AG09309 (cell line): Measurements from ENCODE around the gene ADIPOR1.
A peak's percentile ranks its signal among the peaks of the same experiment; 100 is the strongest.
"Not testable (repeated sequence)": the region's sequence is repeated elsewhere in the genome, so short reads cannot be mapped to it uniquely, and the experiment has no call there.

Experiments
- DNase-seq: peaks from one replicate; pipeline ENCODE4 v3.0.0-alpha.2; 2010; ENCODE audit warnings: low read depth
- H3K4me3 ChIP-seq: 2 replicates; pipeline ENCODE4 v1.5.1; 2011; ENCODE audit warnings: mild to moderate bottlenecking, low read depth, low read length, moderate library complexity; ENCODE audit not compliant: control insufficient read depth
- CTCF ChIP-seq: IDR thresholded peaks from 2 replicates; pipeline ENCODE4 v1.5.1; 2011; ENCODE audit warnings: mild to moderate bottlenecking, low read depth, low read length, inconsistent platforms; ENCODE audit not compliant: insufficient read depth, control insufficient read depth; ENCODE audit errors: missing control alignments

ADIPOR1 gene

GRCh38 chr1:202957733-202958543 lies at the start of gene ADIPOR1:
TSS of gene ADIPOR1 (minus strand) at chr1:202958312. CDS start at chr1:202951070, 7,242 bp downstream.
- H3K4me3 ChIP-seq, result peak within 1 kb of the TSS; percentile 87

GRCh38 chr1:203006948-203007871 lies 49.1 kb upstream of the ADIPOR1 start, which contains the start of gene TMEM183A:
TSS of gene TMEM183A (plus strand) at chr1:203007374. CDS start at chr1:203007466, 92 bp downstream.
- TF ChIP-seq CTCF, result no peak
- peak; percentile 78 for DNase-seq
- peak within 1 kb of the TSS; percentile 75 for H3K4me3 ChIP-seq

More at GRCh38 chr1:202957733-202958543, at the start of gene ADIPOR1:
- TF ChIP-seq CTCF, result no peak
- peak; percentile 21 for DNase-seq

GRCh38 chr1:203005395-203006142 lies 47.5 kb upstream of the ADIPOR1 start:
- not testable (repeated sequence) for H3K4me3 ChIP-seq, DNase-seq

- no peak overlapping the region for H3K4me3 ChIP-seq
- no peak for DNase-seq
- TF ChIP-seq CTCF, result no peak
Observed at GRCh38 chr1:203002951-203003350, 44.8 kb upstream of the ADIPOR1 start.

- TF ChIP-seq CTCF, result no peak
- DNase-seq, result no peak
- H3K4me3 ChIP-seq, result no peak overlapping the region
Observed at GRCh38 chr1:203001986-203002385, 43.9 kb upstream of the ADIPOR1 start.

- DNase-seq, result no peak
- TF ChIP-seq CTCF, result no peak
- H3K4me3 ChIP-seq, result no peak overlapping the region
Observed at GRCh38 chr1:203000217-203000944, 42.3 kb upstream of the ADIPOR1 start.
